Left lobe of liver (tissue), 2 donors: Measurements from ENCODE around the gene ZDHHC11B. TPM values are rescaled to one million over a fixed set of nuclear protein-coding genes. Genes with fewer than 3 reads are reported as not detected.
"Not testable (repeated sequence)": the region's sequence is repeated elsewhere in the genome, so short reads cannot be mapped to it uniquely, and the experiment has no call there.

Experiments
- ATAC-seq: fragments of 200-7000 bp; cut with Tn5 transposase; one replicate; pipeline ENCODE4 v1.9.1; 2020; ENCODE audit warnings: mild to moderate bottlenecking, moderate library complexity
- DNase-seq: peaks from one replicate; pipeline ENCODE4 v3.0.0-alpha.2; 2020; ENCODE audit warnings: low spot score
- total RNA-seq: library from RNA; stranded (reverse); gene quantifications from one replicate; pipeline ENCODE4 v1.2.1, GENCODE V29; 2021
- donor health status: DM: no; HTN: no; CAD: no; lungs with moderate emphysema.
- donor health status: DM: no; HTN: yes; CAD: no.

ZDHHC11B gene
- total RNA-seq, 1 donor from 2014 or later: 6.1 TPM

- DNase-seq (peak; percentile 12), ATAC-seq (peak; percentile 29)
Measured at GRCh38 chr5:691049-691448, 93.5 kb downstream of the ZDHHC11B start.

- ATAC-seq, DNase-seq: not testable (repeated sequence)
Measured at GRCh38 chr5:690293-690692, 94.2 kb downstream of the ZDHHC11B start.

- not testable (repeated sequence) for ATAC-seq
- peak; percentile 38 for DNase-seq
Measured at GRCh38 chr5:688348-689010, 96.0 kb downstream of the ZDHHC11B start.

DNA sequence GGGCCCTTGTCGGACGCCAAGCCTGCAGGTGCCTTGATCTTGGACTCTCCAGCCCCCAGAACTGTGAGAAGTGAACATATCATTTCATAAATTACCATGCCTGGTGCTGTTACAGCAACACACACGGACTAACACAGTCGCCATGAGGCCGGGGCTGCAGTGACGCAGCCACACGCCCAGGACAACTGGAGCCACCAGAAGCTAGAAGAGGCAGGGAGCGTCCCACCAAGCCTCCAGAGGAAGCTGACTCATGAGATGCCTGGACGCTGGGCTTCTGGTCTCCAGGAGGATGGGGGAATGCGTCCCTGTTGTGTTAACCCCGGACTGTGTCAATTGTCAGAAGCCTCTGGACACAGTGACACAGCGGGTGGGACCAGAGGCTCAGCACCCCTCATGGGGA, 97.6 kb downstream of the ZDHHC11B start:
- peak; percentile 10 for DNase-seq
- ATAC-seq: not testable (repeated sequence)

- DNase-seq: peak; percentile 30
- ATAC-seq: not testable (repeated sequence)
Measured at GRCh38 chr5:686172-686523, 98.4 kb downstream of the ZDHHC11B start.

DNA sequence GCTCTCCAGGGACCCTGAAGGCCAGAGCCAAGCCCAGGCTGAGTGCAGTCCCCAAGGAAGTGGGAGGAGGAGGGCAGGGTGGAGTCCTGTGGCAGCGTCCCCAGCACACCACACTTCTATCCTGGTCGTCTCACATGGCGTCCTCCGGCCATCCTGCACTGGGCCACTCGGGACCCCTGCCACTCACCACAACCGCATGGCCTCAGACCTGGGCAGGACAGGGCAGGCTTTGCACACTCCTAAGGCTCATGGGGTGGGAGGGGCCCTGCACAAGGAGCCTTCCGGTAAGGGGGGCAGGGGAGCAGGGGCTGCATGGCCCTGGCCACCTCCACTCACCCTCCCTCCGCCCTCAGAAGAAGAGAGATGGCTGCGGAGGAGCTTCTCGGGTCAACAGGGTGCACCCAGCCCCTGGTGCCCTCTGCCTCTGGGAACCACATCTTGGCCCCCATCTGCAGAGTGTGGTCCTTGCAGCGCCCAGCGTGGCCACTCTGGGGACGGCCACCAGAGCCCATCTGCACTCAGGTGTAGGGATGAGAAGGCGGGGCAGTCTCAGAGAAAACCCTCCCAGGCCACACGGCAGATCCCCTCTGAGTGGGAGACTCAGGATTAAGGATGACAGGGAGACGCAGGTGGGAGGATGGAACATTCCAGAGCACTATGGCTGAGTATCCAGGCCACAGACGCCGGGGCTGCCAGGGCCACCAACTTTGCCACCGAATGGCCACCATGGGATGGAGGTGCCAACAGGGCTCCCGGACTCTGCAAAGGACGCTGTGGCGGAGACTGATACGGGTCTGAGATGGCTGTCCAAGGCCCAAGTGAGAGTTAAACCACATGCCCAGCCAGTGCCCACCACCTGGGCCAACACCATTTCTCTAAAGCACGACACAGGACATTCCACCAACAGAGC, 99.0 kb downstream of the ZDHHC11B start:
- no peak for DNase-seq
- ATAC-seq: no peak

- peak; percentile 56 for DNase-seq
- ATAC-seq: peak; percentile 61
Measured at GRCh38 chr5:684751-685216, 99.7 kb downstream of the ZDHHC11B start.

GRCh38 chr5:683551-684481, 100.7 kb downstream of the ZDHHC11B start:
- peak; percentile 76 for ATAC-seq
- peak; percentile 55 for DNase-seq

DNA sequence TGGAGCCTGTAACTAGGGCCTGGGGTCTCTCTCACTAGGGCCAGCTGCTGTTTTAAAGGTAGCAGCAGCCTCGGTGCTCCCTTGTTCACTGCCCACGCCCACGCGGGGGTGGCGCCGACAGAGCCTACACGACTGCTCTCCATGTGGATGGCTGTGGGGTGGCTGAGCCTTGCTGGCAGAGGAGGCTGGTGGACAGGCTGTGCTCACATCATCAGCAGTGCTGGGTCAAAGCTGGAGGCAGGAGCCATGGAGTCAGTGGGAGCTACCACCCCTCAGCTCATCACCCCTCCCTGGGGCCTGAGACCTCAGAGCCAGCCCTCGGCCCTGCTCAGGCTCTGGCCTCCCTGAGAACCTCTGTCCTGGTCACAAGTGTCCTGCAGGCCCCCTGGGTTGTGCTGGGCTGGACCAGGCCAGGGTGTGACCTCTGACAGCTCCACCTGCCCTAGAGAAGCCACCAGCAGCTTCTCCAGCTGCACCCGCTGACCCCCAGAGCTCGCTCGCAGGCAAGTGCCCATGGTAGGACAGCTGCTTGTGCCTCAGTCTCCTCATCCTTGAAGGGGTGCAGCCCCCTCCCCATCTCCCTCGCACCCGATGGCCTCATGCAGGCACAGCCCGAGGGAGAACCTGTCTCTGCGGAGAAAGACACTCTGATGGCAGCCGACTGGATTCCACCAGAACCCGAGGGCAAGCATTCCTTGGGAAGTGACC, 101.7 kb downstream of the ZDHHC11B start:
- peak; percentile 41 for DNase-seq
- ATAC-seq: not testable (repeated sequence)

DNA sequence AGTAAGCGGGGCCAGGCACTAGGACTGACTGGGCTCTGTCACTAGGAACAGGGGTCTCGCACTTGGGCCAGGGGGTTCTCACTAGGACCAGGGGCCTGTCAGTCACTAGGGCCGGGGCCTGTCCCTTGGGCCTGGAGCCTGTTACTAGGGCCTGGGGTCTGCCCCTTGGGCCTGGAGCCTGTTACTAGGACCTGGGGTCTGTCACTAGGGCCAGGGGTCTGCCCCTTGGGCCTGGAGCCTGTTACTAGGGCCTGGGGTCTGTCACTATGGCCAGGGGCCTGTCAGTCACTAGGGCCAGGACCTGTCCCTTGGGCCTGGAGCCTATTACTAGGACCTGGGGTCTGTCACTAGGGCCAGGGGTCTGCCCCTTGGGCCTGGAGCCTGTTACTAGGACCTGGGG, 102.3 kb downstream of the ZDHHC11B start:
- not testable (repeated sequence) for ATAC-seq
- DNase-seq: peak; percentile 14

- DNase-seq: peak; percentile 26
- not testable (repeated sequence) for ATAC-seq
Measured at GRCh38 chr5:681317-682191, 103.0 kb downstream of the ZDHHC11B start.

DNA sequence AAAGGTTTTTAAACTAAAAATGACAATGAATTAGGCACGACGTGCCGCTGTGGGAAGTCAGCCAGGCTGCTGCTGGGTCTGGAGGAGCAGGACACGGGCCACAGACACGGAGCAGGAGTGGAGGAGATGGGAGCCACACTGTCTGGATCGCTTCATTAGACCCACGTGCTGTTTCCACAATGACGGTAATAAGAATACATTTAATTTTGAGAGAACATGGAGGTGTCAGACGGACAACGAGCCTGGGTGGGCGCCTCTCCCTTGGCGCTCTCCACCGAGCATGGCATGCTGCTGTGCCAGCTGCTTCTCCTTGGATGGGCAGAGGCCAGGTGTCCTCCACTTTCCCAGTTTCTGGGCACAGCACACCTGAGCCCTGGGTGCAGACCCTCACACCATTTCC, 103.7 kb downstream of the ZDHHC11B start:
- peak; percentile 34 for DNase-seq
- ATAC-seq: not testable (repeated sequence)

DNA sequence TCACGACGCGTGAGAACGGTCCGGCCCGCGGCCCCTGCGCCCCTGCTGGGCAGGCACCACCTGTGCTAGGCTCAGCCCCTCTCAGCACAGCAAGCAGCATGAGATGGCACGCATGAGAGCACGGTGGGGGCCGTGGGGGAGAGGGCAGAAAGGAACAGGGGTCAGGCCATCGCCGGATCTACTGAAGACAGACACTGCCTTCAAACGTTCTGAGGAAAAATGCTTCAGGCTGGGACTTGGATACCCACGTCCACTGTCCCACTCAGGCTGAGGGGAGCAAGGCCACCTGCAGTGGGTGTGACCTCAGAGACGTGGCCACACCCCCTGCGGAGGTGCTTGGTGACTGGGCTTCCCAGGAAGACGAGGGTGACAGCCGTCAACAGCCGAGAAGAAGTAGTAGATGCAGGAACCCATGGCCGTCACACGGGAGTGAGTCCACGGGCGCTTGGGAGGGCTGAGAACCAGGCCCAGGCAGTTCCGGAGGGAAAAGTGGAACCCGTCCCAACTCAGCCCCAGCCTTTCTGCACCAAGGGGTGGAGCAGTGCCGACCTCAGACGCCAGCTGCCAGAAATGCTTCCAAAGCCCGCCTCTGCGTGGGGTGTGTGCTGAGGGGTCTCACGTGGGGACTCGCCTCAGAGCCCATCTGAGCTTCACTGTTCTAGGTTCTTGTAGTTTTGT, 104.3 kb downstream of the ZDHHC11B start:
- ATAC-seq, DNase-seq: not testable (repeated sequence)

GRCh38 chr5:679166-679895, 105.2 kb downstream of the ZDHHC11B start:
- not testable (repeated sequence) for ATAC-seq, DNase-seq

DNA sequence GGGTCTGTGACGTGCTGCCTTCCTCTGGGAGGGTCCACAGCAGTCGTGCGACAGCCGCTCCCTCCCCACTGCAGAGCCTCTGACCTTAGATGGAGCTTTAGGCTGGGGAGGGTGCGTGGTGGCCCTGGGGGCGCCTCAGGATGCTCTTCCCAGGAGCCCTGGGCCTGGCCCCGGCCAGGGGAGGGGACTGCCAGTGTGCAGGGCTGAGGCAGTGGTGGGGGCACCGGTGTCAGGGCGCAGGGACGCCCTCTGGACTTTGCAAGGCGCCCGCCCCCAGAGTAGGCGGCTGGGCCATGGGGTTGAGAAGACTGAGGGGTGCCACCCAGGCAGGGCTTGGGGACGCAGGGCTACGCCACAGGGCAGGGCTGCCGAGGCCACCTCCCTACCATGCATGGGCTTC, 106.0 kb downstream of the ZDHHC11B start:
- not testable (repeated sequence) for DNase-seq, ATAC-seq

GRCh38 chr5:677131-678101, 107.1 kb downstream of the ZDHHC11B start:
- no peak for ATAC-seq
- DNase-seq: no peak

DNA sequence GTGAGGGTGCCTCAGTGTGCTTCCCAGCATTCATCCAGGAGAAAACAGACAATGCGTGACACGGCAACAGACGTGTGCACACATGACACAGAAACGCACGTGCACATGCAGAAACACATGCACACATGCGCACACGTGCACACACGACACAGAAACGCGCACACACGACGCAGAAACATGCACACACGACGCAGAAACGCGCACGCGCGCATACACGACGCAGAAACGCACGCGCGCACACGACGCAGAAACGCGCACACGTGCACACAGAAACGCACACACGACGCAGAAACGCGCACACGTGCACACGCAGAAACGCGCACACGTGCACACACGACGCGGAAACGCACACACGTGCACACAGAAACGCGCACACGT, 107.8 kb downstream of the ZDHHC11B start:
- no peak for ATAC-seq
- DNase-seq: no peak
